Suppressor macrophage treated with lipopolysaccharide for 4 hours (primary cell): ENCODE measurements around the gene MPP2.
"Not testable (repeated sequence)": the region's sequence is repeated elsewhere in the genome, so short reads cannot be mapped to it uniquely, and the experiment has no call there.

Experiments used
- DNase-seq: peaks from one replicate; pipeline ENCODE4 v3.0.0-alpha.2; 2020

Gene MPP2

GRCh38 chr17:43873815-43874214 is 33.5 kb downstream of the MPP2 start:
- no peak for DNase-seq

GRCh38 chr17:43873091-43873490 is 34.2 kb downstream of the MPP2 start:
- no peak for DNase-seq

- no peak for DNase-seq
These were observed 35.2 kb downstream of the MPP2 start for GRCh38 chr17:43871946-43872690.

GRCh38 chr17:43869031-43869430 is 38.3 kb downstream of the MPP2 start:
- DNase-seq, result not testable (repeated sequence)

- peak; percentile 81 for DNase-seq
These were observed 38.9 kb downstream of the MPP2 start for GRCh38 chr17:43868226-43868994.

- DNase-seq, result no peak
These were observed 43.0 kb downstream of the MPP2 start for GRCh38 chr17:43864161-43864984.

- no peak for DNase-seq
These were observed 45.4 kb downstream of the MPP2 start for GRCh38 chr17:43861960-43862359.

GRCh38 chr17:43860927-43861622 is 46.3 kb downstream of the MPP2 start:
- no peak for DNase-seq

- DNase-seq, result no peak
These were observed 47.1 kb downstream of the MPP2 start for GRCh38 chr17:43860077-43860725.

GRCh38 chr17:43857957-43858600 is 49.3 kb downstream of the MPP2 start:
- DNase-seq, result no peak

- DNase-seq, result no peak
These were observed 50.2 kb downstream of the MPP2 start for GRCh38 chr17:43857141-43857540.

GRCh38 chr17:43856141-43856540 is 51.2 kb downstream of the MPP2 start:
- DNase-seq, result no peak

GRCh38 chr17:43855061-43855460 is 52.3 kb downstream of the MPP2 start:
- no peak for DNase-seq

- no peak for DNase-seq
These were observed 52.8 kb downstream of the MPP2 start for GRCh38 chr17:43854498-43854897.

GRCh38 chr17:43853546-43853945 is 53.8 kb downstream of the MPP2 start:
- no peak for DNase-seq

- no peak for DNase-seq
These were observed 54.8 kb downstream of the MPP2 start for GRCh38 chr17:43852571-43852970.

- no peak for DNase-seq
These were observed 58.2 kb downstream of the MPP2 start for GRCh38 chr17:43849116-43849515.

- DNase-seq, result no peak
These were observed 58.7 kb downstream of the MPP2 start for GRCh38 chr17:43848601-43849000.

GRCh38 chr17:43846963-43847371 is 60.4 kb downstream of the MPP2 start, which contains the start of gene CD300LG:
TSS of gene CD300LG (plus strand) at chr17:43847176. CDS start at chr17:43847217, 41 bp downstream.
- peak; percentile 53 for DNase-seq

- peak; percentile 81 for DNase-seq
These were observed 61.1 kb downstream of the MPP2 start for GRCh38 chr17:43846221-43846712.

GRCh38 chr17:43845766-43846165 is 61.6 kb downstream of the MPP2 start:
- DNase-seq, result no peak
